ENCODE data around the gene GPR45.
A peak's percentile ranks its signal among the peaks of the same experiment; 100 is the strongest.

DNA sequence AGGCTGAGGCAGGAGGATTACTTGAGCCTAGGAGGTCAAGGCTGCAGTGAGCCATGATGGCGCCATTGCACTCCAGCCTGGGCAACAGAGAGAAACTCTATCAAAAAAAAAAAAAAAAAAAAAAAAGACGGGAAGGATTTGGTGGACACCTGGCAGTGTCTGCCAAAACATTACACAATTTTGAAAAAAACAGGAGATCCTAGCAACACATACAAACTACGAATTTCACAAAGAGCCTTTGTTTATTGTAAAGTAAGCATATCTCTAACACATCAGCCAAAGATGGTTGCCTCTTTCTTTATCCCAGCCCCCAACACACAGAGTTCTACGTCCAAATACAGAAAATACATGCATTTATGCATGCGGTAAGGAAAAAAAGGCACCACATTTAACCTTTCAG, 7.6 kb downstream of the GPR45 start:
- TF ChIP-seq FOXP1 (IDR thresholded peaks at IDR 0.05) (no peak), FOXP1 (CRISPR knock-in tag; IDR thresholded peaks at IDR 0.05) (no peak), POLR2AphosphoS5 (IDR thresholded peaks at IDR 0.05; ENCODE audit: low read depth, low read length) (no peak), CREM (IDR thresholded peaks at IDR 0.05) (no peak), CREM (CRISPR knock-in tag; IDR thresholded peaks at IDR 0.05) (no peak), ZNF773 (CRISPR knock-in tag; IDR thresholded peaks at IDR 0.05; ENCODE audit: borderline replicate concordance) (no peak), FOXM1 (CRISPR knock-in tag; IDR thresholded peaks at IDR 0.05) (no peak), POLR2A (IDR thresholded peaks at IDR 0.05; ENCODE audit: insufficient read depth in 1 of 2, low read depth in 2 of 2, low read length in 2 of 2) (no peak), CTCF (CRISPR knock-in tag; IDR thresholded peaks at IDR 0.05) (no peak), MAFK (conservative IDR thresholded peaks at IDR 0.05 in 1 of 2, IDR thresholded peaks at IDR 0.05 in 1 of 2; ENCODE audit: low read length in 2 of 2) (0 out of 4 replicates have a peak, but pooled peaks of 1 of the 2 experiments have one; percentile 40)
